ENCODE data around the gene IGFBP1. TPM values are rescaled to one million over a fixed set of nuclear protein-coding genes. Genes with fewer than 3 reads are reported as not detected.
A peak's percentile ranks its signal among the peaks of the same experiment; 100 is the strongest.

IGFBP1 gene
- total RNA-seq, 5 donors from 2014 or later (not counting 1 experiment from before 2014, with no cell fraction given) = 0.38 to 0.44 TPM; not detected in 3

DNA sequence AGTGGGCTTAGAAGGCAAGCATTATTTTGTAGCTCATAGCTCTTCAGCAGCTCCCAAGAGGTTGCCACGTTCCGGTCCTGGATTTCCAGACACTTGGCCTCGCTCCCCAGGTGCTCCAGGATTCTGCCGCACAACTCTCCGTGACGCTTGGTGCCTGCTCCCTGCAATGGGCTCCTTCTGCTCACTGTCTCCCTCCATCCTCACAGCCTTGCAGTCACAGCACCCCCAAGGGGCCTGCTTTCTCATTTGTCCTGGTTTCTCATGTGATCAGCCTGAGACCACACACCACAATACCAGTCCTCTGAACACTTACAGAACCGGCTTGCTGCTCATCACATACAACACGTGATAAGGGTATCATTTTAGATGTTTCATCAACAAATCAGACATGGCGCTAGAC lies 23.0 kb downstream of the IGFBP1 start:
- no peak overlapping the region for H3K4me3 Mint-ChIP-seq
- ChIA-PET CTCF (no interaction called here), POLR2A (no interaction called here)
- H3K9me3 Mint-ChIP-seq = peaks cover 0 to 5% (median 0%) of the 10 kb centered on the region in 3 donors
- no peaks in the 10 kb centered on the region for H3K4me1 ChIP-seq (ENCODE audit: control insufficient read depth in 1 of 2, extremely low read depth in 1 of 2, insufficient read depth in 2 of 2, low read length in 2 of 2)
- H3K27ac ChIP-seq (ENCODE audit: low read length) = no peak overlapping the region
- ATAC-seq (replicated peaks in 1 of 4) = no peak
- no peak overlapping the region for H3K4me3 ChIP-seq (ENCODE audit: control insufficient read depth in 1 of 2, extremely low read depth in 1 of 2, low read length in 1 of 2)
- H3K4me1 Mint-ChIP-seq = no peaks in the 10 kb centered on the region
- no peak overlapping the region for H3K27ac Mint-ChIP-seq
- no peaks in the 10 kb centered on the region for H3K36me3 ChIP-seq (ENCODE audit: control insufficient read depth in 2 of 2, extremely low read depth in 1 of 2, insufficient read depth in 1 of 2, low read length in 1 of 2)
- H3K36me3 Mint-ChIP-seq = no peaks in the 10 kb centered on the region
- peaks cover 10 to 43% of the 10 kb centered on the region in 2 donors for H3K27me3 Mint-ChIP-seq
- no peaks in the 10 kb centered on the region for H3K9me3 ChIP-seq
- WGBS (ENCODE audit: insufficient coverage) = 89% methylated on average over 7 of the region's 9 CpGs
- no peak for DNase-seq
- peaks cover 2 to 10% of the 10 kb centered on the region in 2 experiments for H3K27me3 ChIP-seq (replicated peaks in 1 of 2; ENCODE audit: control insufficient read depth in 2 of 2, extremely low read depth in 1 of 2, insufficient read depth in 2 of 2, low read length in 1 of 2)

DNA sequence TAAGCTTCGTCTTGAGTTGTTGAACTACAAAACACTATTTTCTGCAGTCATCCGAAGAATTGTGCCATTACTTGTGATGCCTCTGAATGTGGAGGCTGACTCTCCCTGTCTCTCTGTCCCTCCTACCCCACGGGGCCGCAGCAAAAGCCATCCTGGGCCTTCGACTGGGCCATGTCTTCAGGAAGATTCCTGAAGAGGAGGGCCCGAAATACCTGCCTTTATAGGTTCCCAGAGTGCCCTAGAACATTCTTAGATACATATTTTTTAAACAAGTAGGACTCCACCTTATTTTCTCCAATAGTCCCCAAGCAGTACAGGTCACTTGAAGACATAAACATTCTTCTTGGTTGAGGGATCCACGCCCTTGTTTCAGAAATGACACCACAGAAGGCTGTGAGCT lies 24.7 kb downstream of the IGFBP1 start:
- peaks cover 5 to 19% of the 10 kb centered on the region in 2 experiments for H3K27me3 ChIP-seq (replicated peaks in 1 of 2; ENCODE audit: control insufficient read depth in 2 of 2, extremely low read depth in 1 of 2, insufficient read depth in 2 of 2, low read length in 1 of 2)
- H3K27ac ChIP-seq (ENCODE audit: low read length) = no peak overlapping the region
- no peak for DNase-seq
- H3K9me3 ChIP-seq = no peaks in the 10 kb centered on the region
- H3K4me1 Mint-ChIP-seq = peaks cover 0 to 4% (median 3%) of the 10 kb centered on the region in 3 donors
- H3K9me3 Mint-ChIP-seq = peaks cover 0 to 5% (median 0%) of the 10 kb centered on the region in 3 donors
- H3K4me1 ChIP-seq (ENCODE audit: control insufficient read depth in 1 of 2, extremely low read depth in 1 of 2, insufficient read depth in 2 of 2, low read length in 2 of 2) = peaks cover 0 to 4% of the 10 kb centered on the region in 2 experiments
- 59% methylated on average over 2 of the region's 7 CpGs for WGBS (ENCODE audit: insufficient coverage)
- peaks cover 24 to 47% of the 10 kb centered on the region in 2 donors for H3K27me3 Mint-ChIP-seq
- H3K4me3 Mint-ChIP-seq = no peak overlapping the region
- ATAC-seq (replicated peaks in 1 of 4) = no peak
- H3K4me3 ChIP-seq (ENCODE audit: control insufficient read depth in 1 of 2, extremely low read depth in 1 of 2, low read length in 1 of 2) = no peak overlapping the region
- no peaks in the 10 kb centered on the region for H3K36me3 ChIP-seq (ENCODE audit: control insufficient read depth in 2 of 2, extremely low read depth in 1 of 2, insufficient read depth in 1 of 2, low read length in 1 of 2)
- ChIA-PET POLR2A (no interaction called here), CTCF (interaction anchor here in 1 of 2 donors (2.0 kb wide), 1 partner anchor 10 kb away, joined by 9 read pairs; no protein-coding TSS in a partner anchor)
- no peaks in the 10 kb centered on the region for H3K36me3 Mint-ChIP-seq
- H3K27ac Mint-ChIP-seq = no peak overlapping the region

DNA sequence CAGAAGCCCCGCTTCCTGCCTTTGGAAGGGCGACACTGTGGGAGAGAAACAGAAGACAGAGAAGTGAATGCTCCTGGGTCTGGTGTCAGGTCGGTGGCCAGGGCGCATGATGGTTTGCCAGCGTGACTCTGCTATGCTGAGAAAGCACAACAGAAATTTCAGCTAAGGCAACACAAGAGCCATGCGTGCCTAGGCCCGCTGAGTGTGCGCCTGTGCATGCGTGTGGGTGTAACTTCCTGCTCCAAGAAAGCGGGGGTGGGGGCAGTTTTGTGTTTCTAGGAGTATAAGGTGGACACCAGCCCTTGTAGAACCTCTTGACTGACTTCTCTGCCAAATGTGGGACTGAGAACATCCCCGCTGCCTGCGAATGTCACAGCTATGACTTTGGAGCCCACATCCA lies 26.6 kb downstream of the IGFBP1 start:
- Mint-ChIP-seq H3K27ac (no peak overlapping the region), H3K4me3 (no peak overlapping the region), H3K9me3 (no peaks in the 10 kb centered on the region), H3K27me3 (peaks cover 41 to 52% of the 10 kb centered on the region in 2 donors), H3K4me1 (peaks cover 1 to 17% (median 12%) of the 10 kb centered on the region in 3 donors), H3K36me3 (no peaks in the 10 kb centered on the region)
- H3K4me3 ChIP-seq (ENCODE audit: control insufficient read depth in 1 of 2, extremely low read depth in 1 of 2, low read length in 1 of 2) = no peak overlapping the region
- DNase-seq (no peak), ATAC-seq (replicated peaks in 1 of 4) (no peak)
- CTCF ChIA-PET = interaction anchor here in 1 of 2 donors (2.0 kb wide), 1 partner anchor 8 kb away, joined by 9 read pairs; no protein-coding TSS in a partner anchor
- POLR2A ChIA-PET = no interaction called here
- peaks cover 0 to 9% of the 10 kb centered on the region in 2 experiments for H3K4me1 ChIP-seq (ENCODE audit: control insufficient read depth in 1 of 2, extremely low read depth in 1 of 2, insufficient read depth in 2 of 2, low read length in 2 of 2)
- H3K27ac ChIP-seq (ENCODE audit: low read length) = no peak overlapping the region
- peaks cover 15 to 28% of the 10 kb centered on the region in 2 experiments for H3K27me3 ChIP-seq (replicated peaks in 1 of 2; ENCODE audit: control insufficient read depth in 2 of 2, extremely low read depth in 1 of 2, insufficient read depth in 2 of 2, low read length in 1 of 2)
- no peaks in the 10 kb centered on the region for H3K36me3 ChIP-seq (ENCODE audit: control insufficient read depth in 2 of 2, extremely low read depth in 1 of 2, insufficient read depth in 1 of 2, low read length in 1 of 2)
- no peaks in the 10 kb centered on the region for H3K9me3 ChIP-seq
- WGBS (ENCODE audit: insufficient coverage) = 82% methylated on average over 10 of the region's 12 CpGs

DNA sequence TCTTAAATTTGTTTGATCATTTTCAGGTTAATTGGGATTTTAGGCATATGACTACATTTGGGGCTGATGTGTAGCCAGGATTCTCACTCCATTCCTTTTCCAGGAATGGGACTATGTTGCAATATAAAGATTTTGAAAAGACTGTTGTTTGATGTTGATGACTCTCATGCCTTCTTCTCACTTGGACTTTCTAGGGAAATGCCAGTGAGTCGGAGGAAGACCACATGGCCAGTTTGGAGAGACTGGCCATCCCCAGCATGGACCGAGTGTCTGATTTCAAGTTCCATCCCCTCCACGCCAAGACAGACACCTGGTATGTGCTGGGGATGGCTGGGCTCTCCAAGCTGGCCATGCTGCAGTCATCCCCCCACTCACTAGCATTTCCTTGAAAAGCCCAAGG lies 27.3 kb downstream of the IGFBP1 start:
- H3K27ac Mint-ChIP-seq = no peak overlapping the region
- peaks cover 7 to 22% (median 18%) of the 10 kb centered on the region in 3 donors for H3K4me1 Mint-ChIP-seq
- Histone ChIP-seq H3K4me3 (ENCODE audit: control insufficient read depth in 1 of 2, extremely low read depth in 1 of 2, low read length in 1 of 2) (no peak overlapping the region), H3K36me3 (ENCODE audit: control insufficient read depth in 2 of 2, extremely low read depth in 1 of 2, insufficient read depth in 1 of 2, low read length in 1 of 2) (no peaks in the 10 kb centered on the region), H3K27me3 (replicated peaks in 1 of 2; ENCODE audit: control insufficient read depth in 2 of 2, extremely low read depth in 1 of 2, insufficient read depth in 2 of 2, low read length in 1 of 2) (peaks cover 17 to 34% of the 10 kb centered on the region in 2 experiments), H3K4me1 (ENCODE audit: control insufficient read depth in 1 of 2, extremely low read depth in 1 of 2, insufficient read depth in 2 of 2, low read length in 2 of 2) (peaks cover 0 to 14% of the 10 kb centered on the region in 2 experiments), H3K9me3 (no peaks in the 10 kb centered on the region), H3K27ac (ENCODE audit: low read length) (no peak overlapping the region)
- DNase-seq (no peak), ATAC-seq (replicated peaks in 1 of 4) (no peak)
- no peaks in the 10 kb centered on the region for H3K36me3 Mint-ChIP-seq
- no peaks in the 10 kb centered on the region for H3K9me3 Mint-ChIP-seq
- H3K27me3 Mint-ChIP-seq = peaks cover 43 to 51% of the 10 kb centered on the region in 2 donors
- ChIA-PET CTCF (no interaction called here), POLR2A (no interaction called here)
- no peak overlapping the region for H3K4me3 Mint-ChIP-seq
- WGBS (ENCODE audit: insufficient coverage) = 83% methylated on average over 1 of the region's 3 CpGs

DNA sequence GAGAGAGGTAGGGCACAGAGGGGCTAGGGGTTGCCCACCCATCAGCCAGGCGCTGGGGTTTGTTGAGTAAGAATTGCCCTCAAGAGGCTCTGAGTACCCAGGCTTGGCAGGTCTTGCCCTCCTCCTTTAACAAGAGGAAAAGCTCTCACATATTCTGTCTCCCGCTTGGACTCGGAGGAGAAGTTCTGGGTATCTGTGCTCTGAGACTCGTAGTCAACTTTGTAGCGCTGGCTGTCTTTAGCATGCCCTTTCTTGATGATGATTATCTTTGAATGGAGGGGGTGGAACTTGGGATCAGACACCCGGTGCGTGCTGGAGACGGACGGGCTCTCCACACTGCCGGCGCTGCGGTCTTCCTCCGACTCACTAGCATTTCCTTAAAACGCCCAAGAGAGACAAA lies 28.8 kb downstream of the IGFBP1 start:
- DNase-seq (no peak), ATAC-seq (replicated peaks in 1 of 4) (no peak)
- Histone ChIP-seq H3K4me3 (ENCODE audit: control insufficient read depth in 1 of 2, extremely low read depth in 1 of 2, low read length in 1 of 2) (no peak overlapping the region), H3K27ac (ENCODE audit: low read length) (no peak overlapping the region), H3K36me3 (ENCODE audit: control insufficient read depth in 2 of 2, extremely low read depth in 1 of 2, insufficient read depth in 1 of 2, low read length in 1 of 2) (no peaks in the 10 kb centered on the region), H3K9me3 (no peaks in the 10 kb centered on the region), H3K4me1 (ENCODE audit: control insufficient read depth in 1 of 2, extremely low read depth in 1 of 2, insufficient read depth in 2 of 2, low read length in 2 of 2) (peaks cover 0 to 20% of the 10 kb centered on the region in 2 experiments), H3K27me3 (replicated peaks in 1 of 2; ENCODE audit: control insufficient read depth in 2 of 2, extremely low read depth in 1 of 2, insufficient read depth in 2 of 2, low read length in 1 of 2) (peaks cover 20 to 39% of the 10 kb centered on the region in 2 experiments)
- H3K27ac Mint-ChIP-seq = no peak overlapping the region
- H3K4me3 Mint-ChIP-seq = no peak overlapping the region
- CTCF ChIA-PET = interaction anchor here in 1 of 2 donors (0.6 kb wide), 1 partner anchor 1501 kb away, joined by 3 read pairs; no protein-coding TSS in a partner anchor
- no peaks in the 10 kb centered on the region for H3K9me3 Mint-ChIP-seq
- no CpG with 5 or more reads among the region's 14 CpGs for whole genome bisulfite sequencing (ENCODE audit: insufficient coverage)
- H3K27me3 Mint-ChIP-seq = peaks cover 49 to 51% of the 10 kb centered on the region in 2 donors
- H3K4me1 Mint-ChIP-seq = peaks cover 9 to 29% (median 22%) of the 10 kb centered on the region in 3 donors
- H3K36me3 Mint-ChIP-seq = no peaks in the 10 kb centered on the region
- POLR2A ChIA-PET = no interaction called here

DNA sequence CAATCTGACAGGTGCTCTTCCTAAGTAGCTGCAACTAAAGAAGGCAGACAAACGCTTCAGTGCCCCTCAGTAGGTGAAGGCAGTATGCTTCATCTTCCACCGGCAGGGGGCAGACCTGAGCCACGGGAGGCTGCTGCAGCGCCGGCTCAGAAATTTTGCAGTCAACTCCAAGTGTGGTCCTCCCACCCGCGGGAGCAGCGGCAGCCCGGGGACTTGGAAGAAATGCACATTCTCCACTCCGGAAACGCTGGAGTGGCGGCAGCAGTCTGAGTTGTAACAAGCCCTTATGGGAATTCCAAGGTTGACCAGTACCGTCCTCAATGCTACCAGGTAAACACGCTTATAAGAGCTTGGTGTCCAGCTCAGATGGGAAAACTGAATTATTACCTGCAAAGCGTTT lies 29.4 kb downstream of the IGFBP1 start:
- H3K27me3 Mint-ChIP-seq = peaks cover 55 to 57% of the 10 kb centered on the region in 2 donors
- H3K27me3 ChIP-seq (replicated peaks in 1 of 2; ENCODE audit: control insufficient read depth in 2 of 2, extremely low read depth in 1 of 2, insufficient read depth in 2 of 2, low read length in 1 of 2) = peaks cover 25 to 45% of the 10 kb centered on the region in 2 experiments
- no peaks in the 10 kb centered on the region for H3K9me3 Mint-ChIP-seq
- no peak overlapping the region for H3K27ac ChIP-seq (ENCODE audit: low read length)
- no peaks in the 10 kb centered on the region for H3K36me3 Mint-ChIP-seq
- peaks cover 15 to 35% (median 28%) of the 10 kb centered on the region in 3 donors for H3K4me1 Mint-ChIP-seq
- no peaks in the 10 kb centered on the region for H3K36me3 ChIP-seq (ENCODE audit: control insufficient read depth in 2 of 2, extremely low read depth in 1 of 2, insufficient read depth in 1 of 2, low read length in 1 of 2)
- ATAC-seq (replicated peaks in 1 of 4) = peak in 2 of 4 experiments; percentile 36 to 40
- H3K27ac Mint-ChIP-seq = no peak overlapping the region
- H3K4me1 ChIP-seq (ENCODE audit: control insufficient read depth in 1 of 2, extremely low read depth in 1 of 2, insufficient read depth in 2 of 2, low read length in 2 of 2) = peaks cover 2 to 26% of the 10 kb centered on the region in 2 experiments
- DNase-seq = peak in 32 of 35 experiments; percentile 29 to 76 (median 60)
- H3K4me3 Mint-ChIP-seq = peak overlapping the region in 1 of 3 donors; percentile 17
- no peaks in the 10 kb centered on the region for H3K9me3 ChIP-seq
- CTCF ChIA-PET = interaction anchor here (0.6 to 1.2 kb wide), 5 partner anchors 17 to 1500 kb away, joined by 3 to 7 read pairs (median 3); no protein-coding TSS in a partner anchor
- POLR2A ChIA-PET = no interaction called here
- no peak overlapping the region for H3K4me3 ChIP-seq (ENCODE audit: control insufficient read depth in 1 of 2, extremely low read depth in 1 of 2, low read length in 1 of 2)
- WGBS (ENCODE audit: insufficient coverage) = 14% methylated on average over 15 of the region's 15 CpGs
